Fibroblast of skin of left quadriceps (primary cell): Measurements from ENCODE around the gene MT1A.

Experiments used
- DNase-seq, 2 experiments: peaks; one replicate each; pipeline ENCODE4 v3.0.0-alpha.2; 2013; ENCODE audit warnings: low read depth in 2 of 2

MT1A gene

DNA sequence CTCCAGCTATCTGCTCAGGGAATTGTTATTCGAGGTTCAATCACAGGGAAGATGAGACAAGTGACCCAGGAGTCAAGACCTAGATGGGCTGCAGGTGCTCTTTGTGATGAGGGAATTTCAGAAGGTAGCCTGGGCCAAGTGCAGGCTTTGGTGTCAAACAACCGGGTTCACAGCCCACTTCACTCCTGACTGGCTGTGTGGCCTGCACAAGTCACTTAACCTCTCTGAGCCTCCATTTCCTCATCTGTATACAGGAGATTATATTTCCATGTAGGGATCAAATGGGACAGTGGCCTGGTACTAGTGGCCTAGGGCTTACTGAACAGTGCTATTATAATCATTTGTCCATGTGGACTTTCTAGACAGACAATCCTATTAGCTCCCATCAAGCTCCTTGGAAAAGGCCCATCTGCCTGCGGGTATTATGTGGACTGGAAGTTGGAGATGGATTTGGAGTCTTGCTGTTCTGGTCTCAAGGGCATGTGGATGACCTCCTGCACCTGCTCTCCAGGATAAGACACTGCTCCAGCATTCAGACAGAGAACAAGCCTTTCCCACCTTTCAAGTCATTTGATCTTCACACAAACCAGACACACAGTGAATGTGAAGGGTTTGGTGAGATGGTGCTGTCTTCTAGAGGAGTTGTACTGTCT lies 40.7 kb downstream of the MT1A start:
- DNase-seq = no peak

DNA sequence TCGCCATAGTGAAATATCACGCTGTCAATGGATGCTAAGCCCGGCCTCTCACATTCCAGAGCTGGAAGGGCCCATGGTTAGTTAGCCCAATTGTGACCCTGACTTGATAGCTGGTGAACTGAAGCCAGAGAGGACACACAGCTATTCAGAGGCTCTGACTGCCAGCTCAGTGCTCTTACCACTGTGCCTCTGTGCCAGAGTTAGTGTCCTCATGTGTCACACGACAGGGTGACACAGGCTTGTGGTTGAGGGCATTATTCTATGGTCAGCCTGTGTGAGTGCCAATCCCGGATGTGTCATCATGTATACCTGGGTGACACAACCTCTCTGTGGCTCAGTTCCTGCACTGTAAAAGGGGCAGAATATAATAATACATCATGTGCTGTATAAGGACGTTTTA lies 41.4 kb downstream of the MT1A start:
- DNase-seq = no peak

GRCh38 chr16:56681939-56682702 lies 43.7 kb downstream of the MT1A start, which contains the start of gene MT1X:
Gene MT1X (plus strand): TSS chr16:56682470. CDS start chr16:56682541, 71 bp downstream.
- DNase-seq = peak; percentile 72 to 77

GRCh38 chr16:56682703-56683397 lies 44.4 kb downstream of the MT1A start:
- DNase-seq = no peak

GRCh38 chr16:56683424-56684172 lies 45.1 kb downstream of the MT1A start:
- DNase-seq = no peak

DNA sequence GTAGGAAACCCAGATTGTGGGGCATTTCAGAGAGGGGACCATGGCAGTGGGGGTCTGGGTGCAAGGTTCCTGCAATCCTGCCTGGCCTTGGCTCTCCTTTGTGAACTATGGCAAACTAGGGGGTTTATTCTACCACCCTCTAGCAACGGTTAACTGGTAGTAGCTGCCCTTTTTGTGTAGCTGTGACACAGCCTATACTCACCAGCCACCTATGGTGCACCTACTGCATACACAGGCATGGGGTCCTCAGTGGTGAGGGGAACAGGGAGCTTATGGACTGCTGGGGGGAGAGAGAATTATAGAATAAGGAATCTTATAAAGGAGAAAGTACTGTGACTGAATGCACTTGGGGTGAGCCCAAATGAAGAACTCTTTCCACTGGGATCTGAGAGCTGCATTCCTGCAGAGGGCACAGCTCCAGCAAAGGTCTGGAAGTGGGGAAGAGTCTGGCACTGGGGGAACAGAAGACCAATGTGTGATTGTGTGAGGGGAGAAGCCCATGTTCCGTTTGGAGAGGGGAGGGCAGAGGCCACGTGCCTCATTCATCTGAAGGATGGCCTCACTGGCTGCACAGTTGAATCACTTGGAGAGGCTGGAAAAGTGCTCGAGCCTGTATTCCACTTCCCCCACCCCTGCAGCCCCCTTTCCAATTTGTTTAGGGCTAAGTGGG lies 45.9 kb downstream of the MT1A start:
- DNase-seq = no peak

DNA sequence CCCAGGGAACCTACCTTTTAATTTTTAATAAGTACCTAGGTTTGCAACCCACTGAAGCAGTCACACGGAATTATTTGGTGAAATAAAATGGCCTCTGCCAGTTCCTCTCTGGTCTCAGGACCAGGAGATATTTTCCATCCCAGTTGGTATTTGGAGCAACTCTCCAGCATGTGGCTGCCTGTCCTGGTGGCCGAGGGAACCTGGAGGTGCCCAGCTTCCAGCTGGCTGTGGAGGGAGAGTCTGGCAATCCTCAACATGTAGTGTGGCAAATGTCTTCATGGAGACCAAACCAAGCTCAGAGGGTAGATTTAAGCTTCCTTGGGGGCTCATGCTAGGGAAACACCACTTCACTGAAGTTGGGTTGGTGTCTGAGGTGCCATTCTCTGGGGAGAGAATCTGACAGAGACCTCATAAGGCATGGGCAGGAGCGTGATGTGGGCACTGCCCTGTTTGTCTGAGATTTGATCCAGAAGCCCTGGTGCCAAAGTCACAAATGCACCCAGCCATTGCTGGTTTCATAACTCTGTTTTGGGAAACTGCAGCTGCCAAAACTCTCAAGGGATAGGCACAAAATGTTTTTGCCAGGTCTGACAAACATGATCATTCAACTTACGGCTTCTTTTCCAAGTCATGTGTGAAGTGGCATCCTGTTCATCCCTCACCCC lies 46.6 kb downstream of the MT1A start:
- DNase-seq = no peak

DNA sequence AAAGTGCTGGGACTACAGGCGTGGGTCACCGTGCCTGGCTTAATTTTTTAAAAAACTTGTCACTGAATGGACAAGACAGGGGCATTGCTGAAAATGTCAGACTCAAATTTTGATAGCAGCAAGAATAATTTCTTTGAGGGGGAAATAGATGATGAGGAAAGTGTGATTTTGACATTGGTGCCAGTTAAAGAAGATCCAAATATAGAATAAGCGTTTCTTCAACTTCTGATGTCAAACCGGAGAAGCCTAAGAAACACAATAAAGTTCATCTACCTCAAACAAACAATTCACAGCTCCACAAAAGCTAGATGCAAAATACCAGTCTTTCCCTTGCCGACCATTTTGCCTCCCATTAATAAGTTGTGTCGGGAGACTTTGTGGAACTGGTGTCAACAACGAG lies 48.3 kb downstream of the MT1A start:
- no peak for DNase-seq

GRCh38 chr16:56688762-56689161 lies 50.3 kb downstream of the MT1A start:
- no peak for DNase-seq

DNA sequence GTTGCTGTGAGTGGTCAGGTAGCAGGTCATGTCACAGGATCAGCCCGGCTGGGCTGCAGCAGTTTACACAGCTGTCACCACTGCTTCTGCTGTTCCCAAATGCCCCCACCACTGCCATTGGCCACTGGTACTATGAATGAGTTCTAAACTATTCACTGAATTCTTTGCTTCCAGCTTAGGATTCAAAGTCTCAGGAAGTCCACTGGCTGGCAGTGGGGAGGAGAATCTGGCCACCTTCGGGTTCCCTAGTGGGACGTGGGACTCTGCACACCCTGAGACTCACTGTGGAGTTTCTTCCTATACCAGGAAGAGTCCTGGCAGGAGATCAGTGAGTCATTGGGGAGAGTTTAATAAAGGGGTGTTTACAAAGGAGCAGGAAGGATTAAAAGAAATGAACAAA lies 50.7 kb downstream of the MT1A start:
- DNase-seq = no peak
